Measurements from ENCODE around the gene NKAIN2.

The NKAIN2 gene

GRCh38 chr6:124870611-124871459 lies 1067.2 kb downstream of the NKAIN2 start:
- DNase-seq, result no peak

- no peak for DNase-seq
Observed at GRCh38 chr6:124872361-124873065, 1068.8 kb downstream of the NKAIN2 start.

DNA sequence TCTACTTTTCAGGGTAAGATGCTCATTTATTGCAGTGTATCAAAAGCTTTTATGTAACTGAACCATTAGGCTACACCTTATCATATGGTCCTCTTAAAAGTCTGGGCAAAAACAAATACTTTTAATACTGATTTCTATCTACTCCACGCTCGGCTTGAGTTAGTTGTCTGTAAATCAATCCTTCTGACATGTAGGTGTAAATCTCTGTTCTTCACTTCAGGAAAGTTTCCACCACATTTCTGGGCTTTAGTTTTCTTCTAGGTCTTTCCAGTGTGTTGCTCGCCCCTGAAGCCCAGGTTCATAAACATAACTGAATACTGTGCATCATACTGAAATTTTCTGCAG lies 1069.4 kb downstream of the NKAIN2 start:
- no peak for DNase-seq
